GM21423 (cell line): ENCODE measurements around the gene SCAMP3.
A peak's percentile ranks its signal among the peaks of the same experiment; 100 is the strongest.
"Not testable (repeated sequence)": the region's sequence is repeated elsewhere in the genome, so short reads cannot be mapped to it uniquely, and the experiment has no call there.

ENCODE experiments used
- ATAC-seq: cut with Tn5 transposase; IDR thresholded peaks from one replicate; pipeline ENCODE4 v1.9.1; 2021; ENCODE audit warnings: mild to moderate bottlenecking, moderate library complexity; ENCODE audit not compliant: unreplicated experiment

SCAMP3 gene

DNA sequence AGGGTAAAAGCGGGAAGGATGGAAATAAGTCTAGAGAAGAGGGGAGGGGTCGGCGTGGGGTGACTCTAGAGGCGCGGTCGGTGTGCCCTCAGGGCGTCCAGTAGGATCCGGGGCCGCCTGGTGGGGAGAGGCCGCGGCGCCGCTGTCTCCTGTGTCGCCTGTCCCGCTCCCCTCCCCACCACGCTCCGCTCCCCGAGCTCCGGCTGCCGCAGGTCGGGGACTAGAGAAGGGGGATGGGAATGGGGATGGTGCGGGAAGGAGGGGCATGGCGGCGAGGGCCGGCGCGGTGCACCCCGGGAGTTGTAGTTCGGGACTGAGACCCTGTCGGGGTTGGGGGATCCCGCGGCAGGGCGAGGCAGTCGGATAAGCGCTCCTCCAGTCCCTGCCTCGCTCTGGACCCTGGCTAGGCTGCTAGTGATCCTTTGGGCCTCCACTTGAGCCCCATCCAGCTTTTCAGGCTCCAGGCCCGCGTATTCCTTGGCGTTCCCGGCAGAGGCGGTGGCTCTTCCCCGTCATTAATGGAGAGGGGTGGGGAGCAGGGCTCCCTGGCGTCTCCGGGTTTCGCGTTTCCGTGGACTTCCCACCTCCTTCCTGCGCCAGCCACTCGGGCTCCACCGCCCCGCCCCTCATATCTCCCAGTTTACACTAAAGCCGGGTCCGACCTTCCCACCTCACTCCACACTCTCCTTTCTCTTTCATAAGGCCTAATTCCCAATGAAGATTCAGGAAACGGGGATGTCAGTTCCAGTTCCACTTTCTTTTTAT, 6.7 kb downstream of the SCAMP3 start, which contains the start of gene ENTREP3:
Gene ENTREP3 (minus strand): TSS at position 241 of the 765 bp plus-strand sequence. CDS start 606 bp downstream, outside the sequence.
- ATAC-seq = peak; percentile 47

GRCh38 chr1:155254714-155255242, 7.4 kb downstream of the SCAMP3 start:
- ATAC-seq = no peak

- ATAC-seq = no peak
Observed at GRCh38 chr1:155254228-155254713, 7.9 kb downstream of the SCAMP3 start.

DNA sequence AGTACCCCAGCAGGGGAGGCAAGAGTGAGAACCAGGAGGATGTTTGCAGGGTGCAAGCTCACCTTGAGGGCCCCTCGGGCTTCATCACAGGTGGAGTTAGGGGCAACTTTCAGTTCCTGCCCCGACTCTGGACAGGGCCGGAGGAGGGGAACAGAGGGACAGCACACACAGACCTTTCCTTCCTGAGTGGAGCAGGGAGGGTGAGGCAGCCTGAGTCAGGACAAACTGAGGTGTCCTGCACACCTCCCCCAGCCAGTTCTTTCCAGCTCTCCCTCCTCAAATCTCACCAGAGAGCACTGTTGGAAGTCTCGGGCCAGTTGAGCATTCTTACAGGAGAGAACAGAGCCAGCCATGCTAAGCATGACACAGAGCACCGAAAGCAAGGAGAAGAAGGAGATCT, 8.4 kb downstream of the SCAMP3 start:
- ATAC-seq = no peak

DNA sequence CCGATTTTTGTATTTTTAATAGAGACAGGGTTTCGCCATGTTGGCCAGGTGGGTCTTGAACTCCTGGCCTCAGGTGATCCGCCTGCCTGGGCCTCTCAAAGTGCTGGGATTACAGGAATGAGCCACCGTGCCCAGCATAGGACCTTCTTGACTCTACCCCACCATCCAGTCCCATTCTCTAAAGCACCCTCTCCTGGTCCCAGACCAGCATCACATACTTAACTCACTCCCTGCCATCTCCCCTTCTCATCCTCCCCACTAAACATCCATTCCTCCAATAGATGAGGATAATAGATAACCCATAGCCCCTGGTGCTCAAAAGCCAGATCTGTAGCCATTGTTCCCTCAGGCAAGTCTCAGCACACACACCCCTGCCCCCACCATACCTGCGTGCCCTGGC, 9.0 kb downstream of the SCAMP3 start:
- no peak for ATAC-seq

DNA sequence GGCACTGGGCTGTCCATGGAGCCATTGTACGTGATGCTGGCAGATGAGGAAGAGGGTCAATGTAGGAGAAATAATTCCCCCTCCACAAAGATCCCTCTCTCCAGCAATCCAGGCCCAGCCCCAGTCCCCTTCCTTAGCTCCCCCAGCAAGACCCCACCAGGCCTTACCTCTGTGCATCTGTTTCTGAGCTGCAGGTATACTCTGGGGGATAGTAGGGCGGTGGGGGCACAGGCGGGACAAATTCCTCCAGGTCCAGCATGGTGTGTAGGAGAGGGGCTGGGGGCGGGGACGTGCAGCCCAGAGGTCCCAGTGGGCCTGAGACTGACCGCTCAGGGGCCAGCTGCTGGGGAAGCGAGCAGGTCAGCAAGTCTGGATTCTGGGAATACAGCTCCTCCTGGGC, 10.6 kb downstream of the SCAMP3 start:
- ATAC-seq = no peak

DNA sequence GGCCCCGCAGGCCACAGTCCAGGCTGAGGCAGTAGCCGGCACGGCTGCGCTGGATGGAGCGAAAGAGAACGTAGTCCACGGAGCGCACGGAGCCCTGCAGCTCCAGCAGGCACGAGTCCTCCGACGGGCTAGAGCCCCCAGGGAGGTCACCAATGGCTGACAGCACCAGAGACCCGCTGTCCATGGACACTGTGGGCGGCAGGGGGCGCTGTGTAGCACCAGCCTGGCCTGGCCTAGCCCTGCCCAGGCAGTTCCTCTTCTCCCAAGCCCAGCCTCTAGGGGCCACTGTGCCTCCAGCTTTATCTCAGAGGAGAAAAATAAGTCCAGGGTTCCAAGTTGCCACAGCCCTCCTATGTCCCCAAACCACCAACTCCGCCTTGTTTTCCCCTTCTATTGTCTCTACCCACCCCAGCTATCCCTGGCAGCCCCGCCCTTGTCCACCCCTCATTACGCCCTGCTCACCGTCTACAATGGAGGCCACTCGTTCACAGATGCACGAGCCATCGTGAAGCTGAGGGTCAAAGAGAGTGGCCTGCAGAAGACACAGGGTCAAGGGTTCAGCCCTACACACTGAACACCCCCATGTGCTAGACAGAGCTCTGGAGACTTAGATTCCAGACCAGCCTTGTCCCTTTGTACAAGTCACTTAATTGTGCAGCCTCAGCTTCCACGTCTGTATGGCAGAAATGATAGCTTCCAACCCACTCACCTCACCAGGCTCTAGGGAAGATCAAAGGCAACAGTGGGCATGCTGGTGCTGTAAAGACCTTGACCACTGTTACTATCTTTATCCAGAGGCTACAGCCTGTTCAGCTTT, 11.3 kb downstream of the SCAMP3 start:
- ATAC-seq = peak; percentile 83

- peak; percentile 17 for ATAC-seq
Observed at GRCh38 chr1:155250246-155250632, 11.9 kb downstream of the SCAMP3 start.

GRCh38 chr1:155247667-155248553, 14.2 kb downstream of the SCAMP3 start:
- ATAC-seq = no peak

GRCh38 chr1:155246796-155247195, 15.4 kb downstream of the SCAMP3 start:
- not testable (repeated sequence) for ATAC-seq

- no peak for ATAC-seq
Observed at GRCh38 chr1:155245163-155245524, 17.0 kb downstream of the SCAMP3 start.

DNA sequence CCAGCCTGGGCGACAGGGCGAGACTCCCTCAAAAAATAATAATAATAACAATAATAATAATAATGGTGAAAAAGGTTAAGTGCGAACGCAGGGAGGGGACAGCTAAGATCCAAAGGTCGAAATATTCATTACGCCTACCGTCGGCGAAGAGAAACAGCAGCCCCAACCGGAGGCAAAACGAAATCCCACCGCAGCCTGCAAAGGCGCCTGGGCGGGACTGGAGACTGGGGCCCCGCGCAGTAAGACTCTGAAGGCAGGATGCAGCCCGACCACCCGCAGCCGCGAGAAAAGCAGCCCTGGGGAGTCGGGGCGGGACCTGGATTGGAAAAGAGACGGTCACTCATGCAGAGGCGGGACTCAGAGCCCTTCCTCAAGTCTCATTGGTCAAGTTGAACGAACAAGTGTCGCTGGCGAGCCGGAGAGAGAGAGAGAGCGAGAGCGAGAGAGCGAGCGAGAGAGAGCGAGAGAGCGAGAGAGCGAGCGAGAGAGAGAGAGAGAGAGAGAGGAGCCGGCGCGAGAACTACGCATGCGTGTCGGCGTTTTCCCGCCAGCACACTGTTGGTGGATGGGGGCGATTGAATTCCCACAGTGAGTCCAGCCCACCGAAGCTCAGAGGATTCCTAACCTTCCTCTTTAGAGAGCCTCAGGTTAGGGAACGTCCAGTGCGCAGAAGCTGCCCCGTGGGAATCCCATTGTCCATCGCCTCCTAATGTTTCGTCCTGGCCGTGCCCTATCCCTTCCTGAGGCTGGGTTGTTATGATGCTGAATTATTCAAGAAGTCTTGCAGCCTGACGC, 17.6 kb downstream of the SCAMP3 start:
- ATAC-seq = peak; percentile 88

DNA sequence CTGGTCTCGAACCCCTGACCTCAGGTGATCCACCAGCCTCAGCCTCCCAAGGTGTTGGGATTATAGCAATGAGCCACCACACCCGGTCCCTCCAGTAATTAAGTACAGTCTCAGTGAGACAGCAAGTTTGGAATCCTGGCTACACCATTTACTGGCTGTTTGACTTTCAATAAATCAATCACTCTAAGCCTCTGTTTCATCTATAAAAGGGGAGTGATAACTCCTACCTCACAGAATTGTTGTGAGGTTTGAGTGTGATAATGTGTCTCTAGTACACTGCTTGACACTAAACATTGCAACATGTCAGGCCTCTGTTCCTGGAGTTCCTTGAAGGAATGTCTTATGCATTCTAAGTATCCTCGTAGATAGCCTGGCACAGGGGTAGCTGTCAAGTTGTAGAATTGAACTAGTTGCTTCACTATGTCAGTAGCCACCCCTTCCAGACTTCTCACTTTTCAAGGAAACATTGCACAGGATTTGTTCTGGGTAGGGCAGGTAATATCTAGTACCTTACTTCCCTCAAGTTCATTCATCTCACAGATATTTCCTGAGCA, 19.3 kb downstream of the SCAMP3 start:
- no peak for ATAC-seq

DNA sequence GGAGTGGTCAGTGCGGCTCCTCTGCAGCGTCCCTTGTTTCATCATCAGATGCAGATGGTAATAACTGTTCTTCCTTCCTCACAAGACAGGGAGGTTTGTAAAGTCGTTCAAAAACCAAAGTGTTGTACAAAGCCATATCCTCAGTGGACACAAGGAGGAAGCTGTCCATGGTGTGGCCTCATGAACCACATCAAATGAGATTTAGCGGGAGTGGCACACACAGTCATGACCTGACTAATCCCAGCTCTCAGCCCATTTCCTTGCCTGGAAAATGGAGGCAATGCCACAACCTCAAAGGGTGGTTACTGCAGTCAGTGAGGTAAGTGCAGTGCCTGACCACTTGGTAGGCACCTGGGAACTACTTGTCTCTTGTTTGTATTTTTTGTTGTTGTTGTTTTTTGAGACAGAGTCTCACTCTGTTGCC, 20.3 kb downstream of the SCAMP3 start:
- ATAC-seq = no peak

GRCh38 chr1:155241069-155241679, 21.0 kb downstream of the SCAMP3 start:
- no peak for ATAC-seq

GRCh38 chr1:155236451-155236850, 25.7 kb downstream of the SCAMP3 start:
- no peak for ATAC-seq

GRCh38 chr1:155235375-155235774, 26.8 kb downstream of the SCAMP3 start:
- ATAC-seq = not testable (repeated sequence)

DNA sequence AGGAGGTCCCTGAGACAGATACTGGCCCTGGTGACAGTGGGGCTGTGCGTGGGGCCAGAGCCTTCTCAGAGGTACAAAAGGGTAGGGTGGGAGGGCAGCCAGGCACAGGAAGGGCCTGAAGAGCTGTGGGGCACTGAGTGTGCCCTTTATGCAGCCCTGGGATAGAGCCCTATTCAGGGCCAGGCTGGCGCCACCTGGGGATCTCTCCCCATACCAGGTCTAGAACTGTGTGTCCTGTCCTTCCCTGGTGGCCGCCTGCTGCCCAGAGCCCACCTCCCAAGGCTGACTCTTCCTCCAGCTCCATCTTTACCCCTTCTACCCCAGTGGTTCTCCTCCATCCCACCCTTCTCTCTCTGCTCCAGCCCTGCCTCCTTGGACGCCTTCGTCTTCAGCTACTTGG, 28.7 kb downstream of the SCAMP3 start:
- not testable (repeated sequence) for ATAC-seq
